ENCODE results near the gene SLC23A2. TPM values are rescaled to one million over a fixed set of nuclear protein-coding genes. Genes with fewer than 3 reads are reported as not detected.

SLC23A2 gene
- polyA plus RNA-seq, 1 of the 3 experiments (the other 2 are of a cell fraction) = 14.0 TPM

GRCh38 chr20:4904127-4904860, 97.0 kb downstream of the SLC23A2 start (continued):
- TF ChIP-seq USF2 (IDR thresholded peaks at IDR 0.05; ENCODE audit: borderline replicate concordance, low read depth, low read length) = no peak
- no peak for TF ChIP-seq MEF2A (IDR thresholded peaks at IDR 0.05; ENCODE audit: borderline replicate concordance, low read depth)
- no peak for TF ChIP-seq RCOR1 (IDR thresholded peaks at IDR 0.05; ENCODE audit: low read length)
- no peak for TF ChIP-seq ELF1 (IDR thresholded peaks at IDR 0.05)
- TF ChIP-seq NRF1 (IDR thresholded peaks at IDR 0.05; ENCODE audit: low read depth, low read length) = no peak

- Histone ChIP-seq H3K79me2 (ENCODE audit: insufficient read depth) (no peaks in the 10 kb centered on the region), H3K36me3 (replicated peaks in 1 of 2; ENCODE audit: control insufficient read depth in 1 of 2, insufficient read depth in 2 of 2, low read length in 1 of 2) (peaks cover 0 to 3% of the 10 kb centered on the region in 2 experiments), H4K20me1 (ENCODE audit: insufficient read depth) (no peaks in the 10 kb centered on the region), H3K4me2 (no peak overlapping the region), H3K27ac (ENCODE audit: low read depth in 2 of 2, low read length in 1 of 2) (no peak overlapping the region), H3K9ac (no peak overlapping the region), H3F3A (replicated peaks; ENCODE audit: insufficient read depth) (peaks cover 5% of the 10 kb centered on the region), H3K4me3 (ENCODE audit: low read depth in 2 of 2, low read length in 1 of 2) (no peak overlapping the region), H3K4me1 (ENCODE audit: control insufficient read depth in 1 of 2, insufficient read depth in 2 of 2, low read depth in 1 of 2, low read length in 1 of 2) (peaks cover 0 to 16% of the 10 kb centered on the region in 2 experiments; a peak in 1 of 4 replicates), H2AFZ (ENCODE audit: low read depth) (no peak overlapping the region), H3K27me3 (ENCODE audit: insufficient read depth) (no peaks in the 10 kb centered on the region), H3K9me2 (no peaks in the 10 kb centered on the region), H3K9me3 (no peaks in the 10 kb centered on the region)
- no peak for TF ChIP-seq MEF2A (IDR thresholded peaks at IDR 0.05; ENCODE audit: borderline replicate concordance, low read depth)
- no peak for TF ChIP-seq TCF12 (IDR thresholded peaks at IDR 0.05)
- TF ChIP-seq GABPA (IDR thresholded peaks at IDR 0.05; ENCODE audit: low read depth) = no peak
- TF ChIP-seq PBX3 (IDR thresholded peaks at IDR 0.05) = no peak
- TF ChIP-seq CHD2 (IDR thresholded peaks at IDR 0.05; ENCODE audit: low read length, partially characterized antibody) = no peak
- no peak for TF ChIP-seq RCOR1 (IDR thresholded peaks at IDR 0.05; ENCODE audit: low read length)
- CTCF ChIA-PET = no interaction called here
- DNase-seq = no peak
- POLR2A ChIA-PET = no interaction called here
- WGBS (ENCODE audit: low lambda C conversion rate) = 95% methylated on average over 4 of the region's 4 CpGs
Observed at GRCh38 chr20:4902788-4903187, 98.5 kb downstream of the SLC23A2 start.

GRCh38 chr20:4901031-4901818, 100.1 kb downstream of the SLC23A2 start:
- 85% methylated on average over 14 of the region's 14 CpGs for WGBS (ENCODE audit: low lambda C conversion rate)
- Histone ChIP-seq H3K9ac (no peak overlapping the region), H3K79me2 (ENCODE audit: insufficient read depth) (no peaks in the 10 kb centered on the region), H3K4me2 (no peak overlapping the region), H3K4me3 (ENCODE audit: low read depth in 2 of 2, low read length in 1 of 2) (no peak overlapping the region), H4K20me1 (ENCODE audit: insufficient read depth) (no peaks in the 10 kb centered on the region), H3K9me3 (no peaks in the 10 kb centered on the region), H3K4me1 (ENCODE audit: control insufficient read depth in 1 of 2, insufficient read depth in 2 of 2, low read depth in 1 of 2, low read length in 1 of 2) (peaks cover 0 to 16% of the 10 kb centered on the region in 2 experiments; a peak in 1 of 4 replicates), H3K36me3 (replicated peaks in 1 of 2; ENCODE audit: control insufficient read depth in 1 of 2, insufficient read depth in 2 of 2, low read length in 1 of 2) (no peaks in the 10 kb centered on the region), H2AFZ (ENCODE audit: low read depth) (no peak overlapping the region), H3K9me2 (no peaks in the 10 kb centered on the region), H3F3A (replicated peaks; ENCODE audit: insufficient read depth) (no peaks in the 10 kb centered on the region), H3K27me3 (ENCODE audit: insufficient read depth) (no peaks in the 10 kb centered on the region), H3K27ac (ENCODE audit: low read depth in 2 of 2, low read length in 1 of 2) (no peak overlapping the region)
- TF ChIP-seq YY1 (IDR thresholded peaks at IDR 0.05; ENCODE audit: low read depth) (no peak), FOSL2 (IDR thresholded peaks at IDR 0.05; ENCODE audit: borderline replicate concordance, low read depth) (no peak), REST (IDR thresholded peaks at IDR 0.05; ENCODE audit: low read depth, low read length) (no peak), MEF2A (IDR thresholded peaks at IDR 0.05; ENCODE audit: borderline replicate concordance, low read depth) (no peak), CHD2 (IDR thresholded peaks at IDR 0.05; ENCODE audit: low read length, partially characterized antibody) (no peak), FOXM1 (IDR thresholded peaks at IDR 0.05; ENCODE audit: low read depth) (no peak), EP300 (IDR thresholded peaks at IDR 0.05; ENCODE audit: borderline replicate concordance in 1 of 2, low read depth in 1 of 2, low read length in 1 of 2) (no peak), RXRA (IDR thresholded peaks at IDR 0.05; ENCODE audit: borderline replicate concordance, low read depth) (no peak), FOXJ3 (CRISPR knock-in tag; IDR thresholded peaks at IDR 0.05) (no peak)
- DNase-seq = no peak
- ChIA-PET POLR2A (no interaction called here), CTCF (interaction anchor here (0.6 to 1.3 kb wide), 2 partner anchors 28 to 160 kb away, joined by 3 read pairs; no protein-coding TSS in a partner anchor)
